ENCODE results near the gene MED10. TPM values are rescaled to one million over a fixed set of nuclear protein-coding genes. Genes with fewer than 3 reads are reported as not detected.

MED10 gene
- total and polyA plus RNA-seq, 9 of the 15 experiments (the other 6 are each of a cell fraction or from before 2014, with no cell fraction given), result 23.8 to 83.4 (median 58.8) TPM

DNA sequence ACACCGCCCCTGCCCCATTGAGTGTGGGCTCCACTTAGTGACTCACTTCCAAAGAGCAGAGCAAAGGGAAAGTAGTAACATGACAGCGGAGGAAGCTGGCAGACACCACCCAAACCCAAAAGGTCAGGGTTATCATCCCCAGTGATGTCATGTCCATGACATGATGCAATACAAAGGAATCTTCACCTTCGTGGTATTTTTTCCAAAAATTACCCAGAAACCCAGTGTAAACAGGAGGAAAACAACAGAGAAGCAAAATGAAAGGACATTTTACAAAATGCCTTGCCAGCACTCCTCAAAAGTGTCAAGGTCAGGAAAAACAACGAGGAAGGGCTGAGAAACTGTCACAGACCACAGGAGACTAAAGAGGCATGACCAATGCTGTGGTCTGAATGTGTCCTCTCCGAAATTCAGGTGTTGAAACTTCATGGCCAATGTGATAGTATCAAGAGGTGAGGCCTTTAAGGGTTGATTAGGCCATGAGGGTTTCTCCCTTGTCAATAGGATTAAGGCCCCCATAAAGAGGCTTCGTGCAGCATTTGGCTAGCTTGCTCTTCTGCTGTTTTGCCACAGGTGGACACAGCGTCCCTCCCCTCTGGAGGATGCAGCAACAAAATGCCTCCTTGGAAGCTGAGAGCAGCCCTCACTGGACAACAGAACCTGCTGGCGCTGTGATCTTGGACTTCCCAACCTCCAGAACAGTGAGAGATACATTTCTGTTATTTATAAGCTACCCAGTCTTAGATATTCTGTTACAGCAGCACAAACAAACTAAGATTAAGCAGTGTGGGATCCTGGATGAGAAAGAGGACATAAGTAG lies 30.5 kb upstream of the MED10 start (continued):
- TF ChIP-seq HMBOX1 (IDR thresholded peaks at IDR 0.05) (no peak), PCBP2 (IDR thresholded peaks at IDR 0.05; ENCODE audit: low read depth, low read length, poor library complexity, severe bottlenecking) (no peak)
- TF ChIP-seq, protein P1, sequence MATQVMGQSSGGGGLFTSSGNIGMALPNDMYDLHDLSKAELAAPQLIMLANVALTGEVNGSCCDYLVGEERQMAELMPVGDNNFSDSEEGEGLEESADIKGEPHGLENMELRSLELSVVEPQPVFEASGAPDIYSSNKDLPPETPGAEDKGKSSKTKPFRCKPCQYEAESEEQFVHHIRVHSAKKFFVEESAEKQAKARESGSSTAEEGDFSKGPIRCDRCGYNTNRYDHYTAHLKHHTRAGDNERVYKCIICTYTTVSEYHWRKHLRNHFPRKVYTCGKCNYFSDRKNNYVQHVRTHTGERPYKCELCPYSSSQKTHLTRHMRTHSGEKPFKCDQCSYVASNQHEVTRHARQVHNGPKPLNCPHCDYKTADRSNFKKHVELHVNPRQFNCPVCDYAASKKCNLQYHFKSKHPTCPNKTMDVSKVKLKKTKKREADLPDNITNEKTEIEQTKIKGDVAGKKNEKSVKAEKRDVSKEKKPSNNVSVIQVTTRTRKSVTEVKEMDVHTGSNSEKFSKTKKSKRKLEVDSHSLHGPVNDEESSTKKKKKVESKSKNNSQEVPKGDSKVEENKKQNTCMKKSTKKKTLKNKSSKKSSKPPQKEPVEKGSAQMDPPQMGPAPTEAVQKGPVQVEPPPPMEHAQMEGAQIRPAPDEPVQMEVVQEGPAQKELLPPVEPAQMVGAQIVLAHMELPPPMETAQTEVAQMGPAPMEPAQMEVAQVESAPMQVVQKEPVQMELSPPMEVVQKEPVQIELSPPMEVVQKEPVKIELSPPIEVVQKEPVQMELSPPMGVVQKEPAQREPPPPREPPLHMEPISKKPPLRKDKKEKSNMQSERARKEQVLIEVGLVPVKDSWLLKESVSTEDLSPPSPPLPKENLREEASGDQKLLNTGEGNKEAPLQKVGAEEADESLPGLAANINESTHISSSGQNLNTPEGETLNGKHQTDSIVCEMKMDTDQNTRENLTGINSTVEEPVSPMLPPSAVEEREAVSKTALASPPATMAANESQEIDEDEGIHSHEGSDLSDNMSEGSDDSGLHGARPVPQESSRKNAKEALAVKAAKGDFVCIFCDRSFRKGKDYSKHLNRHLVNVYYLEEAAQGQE (IDR thresholded peaks at IDR 0.05; ENCODE audit: borderline replicate concordance), result 0 out of 2 replicates have a peak, but pooled peaks have one; percentile 13
- TF ChIP-seq, protein P1 (CRISPR knock-in tag; IDR thresholded peaks at IDR 0.05; ENCODE audit: low read depth), result no peak

Data from K562 (cell line).